Fibroblast of lung (primary cell): ENCODE results near the gene JAKMIP3. TPM values are rescaled to one million over a fixed set of nuclear protein-coding genes. Genes with fewer than 3 reads are reported as not detected.

ENCODE experiments used
- DNase-seq, 2 donors: peaks; one replicate each; pipeline versions ENCODE4 v3.0.0 to v3.0.0-alpha.2; 2010; ENCODE audit warnings: low read depth in 2 of 2
- H2AFZ ChIP-seq: 2 replicates; pipeline ENCODE4 v1.5.1; 2012; ENCODE audit warnings: low read length, control low read depth, inconsistent platforms
- H3K27ac ChIP-seq: 2 replicates; pipeline ENCODE4 v1.5.1; 2011; ENCODE audit warnings: low read length, control low read depth; ENCODE audit not compliant: insufficient read depth
- H3K27me3 ChIP-seq: 2 replicates; pipeline ENCODE4 v1.5.1; 2011; ENCODE audit warnings: mild to moderate bottlenecking, low read length; ENCODE audit not compliant: control insufficient read depth, insufficient read depth
- H3K36me3 ChIP-seq: 2 replicates; pipeline ENCODE4 v1.5.1; 2011; ENCODE audit warnings: low read length; ENCODE audit not compliant: control insufficient read depth, insufficient read depth
- H3K4me1 ChIP-seq: 2 replicates; pipeline ENCODE4 v1.5.1; 2011; ENCODE audit warnings: low read length; ENCODE audit not compliant: control insufficient read depth, insufficient read depth; ENCODE audit errors: extremely low read depth
- H3K4me2 ChIP-seq: 2 replicates; pipeline ENCODE4 v1.5.1; 2011; ENCODE audit warnings: low read length, control low read depth; ENCODE audit not compliant: insufficient read depth; ENCODE audit errors: extremely low read depth
- H3K4me3 ChIP-seq, 4 experiments: fragments of 200-600 bp in 1 of 4; sonication (generic) in 1 of 4; replicated peaks in 1 of 4; 2 replicates each; pipeline ENCODE4 v1.5.1; 2011 to 2016; ENCODE audit warnings: low read length in 4 of 4, low read depth in 3 of 4, mild to moderate bottlenecking in 3 of 4, control low read depth in 2 of 4, inconsistent platforms in 1 of 4, mixed read lengths in 1 of 4; ENCODE audit not compliant: insufficient read depth in 1 of 4; ENCODE audit errors: control extremely low read depth in 1 of 4
- H3K79me2 ChIP-seq: 2 replicates; pipeline ENCODE4 v1.5.1; 2012; ENCODE audit warnings: mild to moderate bottlenecking, low read length, inconsistent platforms; ENCODE audit not compliant: control insufficient read depth, insufficient read depth
- H3K9ac ChIP-seq: 2 replicates; pipeline ENCODE4 v1.5.1; 2011; ENCODE audit warnings: mild to moderate bottlenecking, low read length, control low read depth; ENCODE audit not compliant: insufficient read depth
- H3K9me3 ChIP-seq: 2 replicates; pipeline ENCODE4 v1.5.1; 2012; ENCODE audit warnings: low read depth, low read length; ENCODE audit not compliant: control insufficient read depth, insufficient read depth
- H4K20me1 ChIP-seq: 2 replicates; pipeline ENCODE4 v1.5.1; 2011; ENCODE audit warnings: low read length; ENCODE audit not compliant: control insufficient read depth, insufficient read depth; ENCODE audit errors: extremely low read depth
- EZH2 ChIP-seq: IDR thresholded peaks from 2 replicates; pipeline ENCODE4 v1.5.1; 2012; ENCODE audit warnings: low read length, control low read depth, mild to moderate bottlenecking; ENCODE audit errors: missing control alignments
- polyA plus RNA-seq, 2 donors: library from polyadenylated mRNA; depleted of rRNA in 1 of 2; stranded (reverse) in 1 of 2; unstranded in 1 of 2; fragments of >200 nt; gene quantifications; 2 replicates each; pipeline ENCODE4 v1.2.1, GENCODE V29; 2011 to 2012; ENCODE audit warnings: missing spikeins in 1 of 2
- total RNA-seq: library from RNA; depleted of rRNA; stranded (reverse); fragments of >200 nt; gene quantifications from 2 replicates; pipeline ENCODE4 v1.2.1, GENCODE V29; 2014
- TF ChIP-seq, protein P1 (sequence below), 2 donors: IDR thresholded peaks in 1 of 2; conservative IDR thresholded peaks in 1 of 2; 1 replicate in 1 of 2; 2 replicates in 1 of 2; pipeline ENCODE4 v1.5.1; 2011 to 2012; ENCODE audit warnings: low read length in 2 of 2, control low read depth in 1 of 2, inconsistent platforms in 1 of 2, low read depth in 1 of 2, mild to moderate bottlenecking in 1 of 2

Gene JAKMIP3
- total and polyA plus RNA-seq, 2 donors (not counting 1 experiment from before 2014, with no cell fraction given), result 0.17 TPM

GRCh38 chr10:132100091-132100481 is 34.3 kb downstream of the JAKMIP3 start:
- Histone ChIP-seq H3K27ac (no peak overlapping the region), H3K4me2 (no peak overlapping the region), H2AFZ (no peak overlapping the region), H3K36me3 (no peaks in the 10 kb centered on the region), H3K9ac (no peak overlapping the region), H3K79me2 (no peaks in the 10 kb centered on the region), H3K4me1 (no peaks in the 10 kb centered on the region), H3K27me3 (no peaks in the 10 kb centered on the region), H4K20me1 (no peaks in the 10 kb centered on the region), H3K9me3 (no peaks in the 10 kb centered on the region), H3K4me3 (no peak overlapping the region)
- no peak for DNase-seq
- TF ChIP-seq, protein P1, sequence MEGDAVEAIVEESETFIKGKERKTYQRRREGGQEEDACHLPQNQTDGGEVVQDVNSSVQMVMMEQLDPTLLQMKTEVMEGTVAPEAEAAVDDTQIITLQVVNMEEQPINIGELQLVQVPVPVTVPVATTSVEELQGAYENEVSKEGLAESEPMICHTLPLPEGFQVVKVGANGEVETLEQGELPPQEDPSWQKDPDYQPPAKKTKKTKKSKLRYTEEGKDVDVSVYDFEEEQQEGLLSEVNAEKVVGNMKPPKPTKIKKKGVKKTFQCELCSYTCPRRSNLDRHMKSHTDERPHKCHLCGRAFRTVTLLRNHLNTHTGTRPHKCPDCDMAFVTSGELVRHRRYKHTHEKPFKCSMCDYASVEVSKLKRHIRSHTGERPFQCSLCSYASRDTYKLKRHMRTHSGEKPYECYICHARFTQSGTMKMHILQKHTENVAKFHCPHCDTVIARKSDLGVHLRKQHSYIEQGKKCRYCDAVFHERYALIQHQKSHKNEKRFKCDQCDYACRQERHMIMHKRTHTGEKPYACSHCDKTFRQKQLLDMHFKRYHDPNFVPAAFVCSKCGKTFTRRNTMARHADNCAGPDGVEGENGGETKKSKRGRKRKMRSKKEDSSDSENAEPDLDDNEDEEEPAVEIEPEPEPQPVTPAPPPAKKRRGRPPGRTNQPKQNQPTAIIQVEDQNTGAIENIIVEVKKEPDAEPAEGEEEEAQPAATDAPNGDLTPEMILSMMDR (conservative IDR thresholded peaks at IDR 0.05 in 1 of 2, IDR thresholded peaks at IDR 0.05 in 1 of 2; ENCODE audit: low read depth in 1 of 2, low read length in 2 of 2), result no peak
- no peak for TF ChIP-seq EZH2

DNA sequence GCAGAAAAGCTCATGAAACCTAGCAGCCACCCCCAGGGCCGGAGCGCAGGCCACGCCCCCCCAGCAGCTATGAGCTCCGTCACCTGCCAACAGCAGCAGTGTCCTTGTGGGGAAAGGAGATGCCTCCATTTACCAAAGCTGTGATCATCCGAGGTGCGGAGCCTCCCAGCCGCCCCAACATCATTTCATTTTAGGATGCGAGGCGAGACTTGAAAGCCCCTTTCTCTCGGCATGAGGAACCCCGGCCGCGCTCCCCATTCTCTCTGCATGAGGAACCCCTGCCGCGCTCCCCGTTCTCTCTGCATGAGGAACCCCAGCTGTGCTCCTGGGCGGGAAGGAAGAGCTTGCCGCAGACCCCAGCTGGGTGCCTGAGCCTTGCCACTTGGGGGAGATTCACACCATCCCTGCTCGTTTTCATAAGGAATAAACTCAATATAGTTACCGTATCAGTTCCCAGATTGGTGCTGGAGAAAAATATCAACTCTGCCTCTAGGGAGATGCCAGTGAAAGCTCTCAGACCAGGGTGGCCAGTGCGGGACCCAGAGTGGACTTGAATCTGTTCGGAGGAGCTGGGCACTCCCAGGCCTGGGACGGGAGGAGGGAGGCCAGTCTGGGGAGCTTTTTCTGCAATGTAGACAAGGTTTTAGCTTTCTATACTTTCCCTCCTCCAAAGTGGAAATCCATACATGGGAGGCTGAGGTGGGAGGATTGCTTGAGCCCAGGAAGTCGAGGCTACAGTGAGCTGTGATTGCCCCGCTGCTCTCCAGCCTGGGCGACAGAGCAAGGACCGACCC is 35.0 kb downstream of the JAKMIP3 start:
- Histone ChIP-seq H3K4me3 (no peak overlapping the region), H3K79me2 (no peaks in the 10 kb centered on the region), H3K27me3 (no peaks in the 10 kb centered on the region), H3K36me3 (no peaks in the 10 kb centered on the region), H4K20me1 (no peaks in the 10 kb centered on the region), H3K9ac (no peak overlapping the region), H3K9me3 (no peaks in the 10 kb centered on the region), H2AFZ (no peak overlapping the region), H3K4me2 (no peak overlapping the region), H3K4me1 (no peaks in the 10 kb centered on the region), H3K27ac (no peak overlapping the region)
- TF ChIP-seq, protein P1 (conservative IDR thresholded peaks at IDR 0.05 in 1 of 2, IDR thresholded peaks at IDR 0.05 in 1 of 2; ENCODE audit: low read depth in 1 of 2, low read length in 2 of 2), result no peak
- TF ChIP-seq EZH2, result no peak
- DNase-seq, result no peak

GRCh38 chr10:132101529-132101928 is 35.8 kb downstream of the JAKMIP3 start:
- Histone ChIP-seq H3K27me3 (no peaks in the 10 kb centered on the region), H3K9ac (no peak overlapping the region), H2AFZ (no peak overlapping the region), H3K4me3 (no peak overlapping the region), H4K20me1 (no peaks in the 10 kb centered on the region), H3K36me3 (no peaks in the 10 kb centered on the region), H3K79me2 (no peaks in the 10 kb centered on the region), H3K9me3 (no peaks in the 10 kb centered on the region), H3K4me1 (no peaks in the 10 kb centered on the region), H3K27ac (no peak overlapping the region), H3K4me2 (no peak overlapping the region)
- no peak for TF ChIP-seq EZH2
- TF ChIP-seq, protein P1 (conservative IDR thresholded peaks at IDR 0.05 in 1 of 2, IDR thresholded peaks at IDR 0.05 in 1 of 2; ENCODE audit: low read depth in 1 of 2, low read length in 2 of 2), result no peak
- no peak for DNase-seq
